NCI-H1417 (cell line): ENCODE data around the gene NDUFS6.
A peak's percentile ranks its signal among the peaks of the same experiment; 100 is the strongest.

ENCODE experiments used
- DNase-seq, 3 experiments: peaks; one replicate each; lab custom pipeline; 2025; lab: John Stamatoyannopoulos, UW

The NDUFS6 gene

DNA sequence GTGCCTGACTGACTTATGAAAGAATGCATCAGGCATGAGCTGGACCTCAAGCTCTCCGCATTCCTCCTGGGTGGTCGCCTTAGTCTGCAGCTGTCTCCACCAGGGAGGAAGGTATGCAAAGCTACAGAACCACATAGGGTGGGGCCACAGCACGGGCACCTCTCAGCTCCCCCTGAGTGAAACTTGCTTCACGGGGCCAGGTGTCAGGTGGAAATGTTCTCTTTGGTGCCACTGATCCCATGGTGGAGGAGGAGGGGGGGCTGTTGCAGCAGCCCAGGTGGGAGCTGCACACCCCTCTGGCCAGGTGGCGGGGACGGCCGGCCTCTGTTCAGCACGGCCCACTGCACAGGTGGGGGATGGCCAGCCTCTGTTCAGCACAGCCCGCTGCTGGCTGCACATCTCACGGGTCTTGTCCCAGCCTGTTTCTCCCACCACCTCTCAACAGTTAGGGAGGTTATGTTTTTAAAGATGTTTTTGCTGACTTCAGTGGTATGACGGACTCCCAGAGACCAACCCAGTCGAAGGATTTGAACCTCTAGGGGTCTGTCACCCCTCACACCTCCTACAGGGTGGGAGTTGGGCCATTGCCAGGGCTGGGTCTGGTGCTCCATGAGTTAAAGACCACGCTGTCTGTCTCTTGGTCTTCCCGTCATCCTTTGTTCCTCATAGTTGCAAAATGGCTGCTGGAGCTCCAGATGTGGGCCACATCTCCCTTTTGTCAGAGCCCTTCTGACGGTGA lies 35.9 kb upstream of the NDUFS6 start:
- no peak for DNase-seq

DNA sequence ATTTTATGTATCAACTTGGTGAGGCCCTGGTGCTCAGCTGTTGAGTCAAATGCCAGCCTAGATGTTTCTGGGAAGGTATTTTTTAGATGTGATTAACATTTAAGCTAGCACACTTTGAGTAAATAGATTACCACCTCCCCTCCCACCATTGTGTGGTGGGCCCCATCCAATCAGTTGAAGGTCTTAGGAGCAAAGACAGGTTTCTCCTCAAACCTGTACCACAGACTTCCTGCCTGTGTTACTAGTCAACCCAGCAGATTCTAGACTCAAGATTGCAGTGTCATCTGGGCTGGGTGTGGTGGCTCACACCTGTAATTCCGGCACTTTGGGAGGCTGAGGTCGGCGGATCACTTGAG lies 35.3 kb upstream of the NDUFS6 start:
- no peak for DNase-seq

DNA sequence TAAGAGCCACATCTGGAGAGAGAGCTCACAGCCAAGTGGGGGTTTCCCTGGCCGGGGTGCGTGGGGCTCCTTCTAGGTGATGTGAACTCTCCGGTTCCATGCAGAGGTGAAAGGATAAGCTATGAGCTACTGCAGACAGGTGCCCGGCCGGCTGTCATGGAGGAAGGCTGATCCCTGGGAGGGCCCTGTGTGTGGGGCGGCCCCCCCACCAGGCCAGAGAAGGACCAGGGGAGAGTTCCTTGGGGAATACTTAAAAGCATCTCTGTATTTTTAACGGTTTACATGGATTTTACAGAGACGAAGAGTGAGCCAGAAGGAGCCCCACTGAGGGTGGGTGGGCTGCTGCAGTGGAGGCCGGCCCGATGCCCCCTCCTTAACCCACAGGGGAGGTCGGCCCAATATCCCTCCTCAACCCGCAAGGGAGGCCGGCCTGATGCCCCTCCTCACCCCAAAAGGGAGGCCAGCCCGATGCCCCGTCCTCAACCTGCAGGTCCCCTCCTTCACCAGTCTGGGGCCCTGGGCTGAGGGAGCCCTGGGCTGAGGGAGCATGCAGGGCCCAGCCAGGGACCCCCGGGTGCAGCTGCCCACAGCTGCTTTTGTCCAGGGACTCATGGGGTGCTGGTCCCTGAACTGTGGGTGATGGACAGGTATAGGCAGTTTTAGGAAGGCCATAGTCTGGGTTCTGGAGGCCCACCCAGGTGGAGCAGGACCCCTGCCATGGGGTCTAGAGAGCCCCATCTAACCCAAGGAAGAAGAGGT lies 33.5 kb upstream of the NDUFS6 start:
- DNase-seq: no peak

DNA sequence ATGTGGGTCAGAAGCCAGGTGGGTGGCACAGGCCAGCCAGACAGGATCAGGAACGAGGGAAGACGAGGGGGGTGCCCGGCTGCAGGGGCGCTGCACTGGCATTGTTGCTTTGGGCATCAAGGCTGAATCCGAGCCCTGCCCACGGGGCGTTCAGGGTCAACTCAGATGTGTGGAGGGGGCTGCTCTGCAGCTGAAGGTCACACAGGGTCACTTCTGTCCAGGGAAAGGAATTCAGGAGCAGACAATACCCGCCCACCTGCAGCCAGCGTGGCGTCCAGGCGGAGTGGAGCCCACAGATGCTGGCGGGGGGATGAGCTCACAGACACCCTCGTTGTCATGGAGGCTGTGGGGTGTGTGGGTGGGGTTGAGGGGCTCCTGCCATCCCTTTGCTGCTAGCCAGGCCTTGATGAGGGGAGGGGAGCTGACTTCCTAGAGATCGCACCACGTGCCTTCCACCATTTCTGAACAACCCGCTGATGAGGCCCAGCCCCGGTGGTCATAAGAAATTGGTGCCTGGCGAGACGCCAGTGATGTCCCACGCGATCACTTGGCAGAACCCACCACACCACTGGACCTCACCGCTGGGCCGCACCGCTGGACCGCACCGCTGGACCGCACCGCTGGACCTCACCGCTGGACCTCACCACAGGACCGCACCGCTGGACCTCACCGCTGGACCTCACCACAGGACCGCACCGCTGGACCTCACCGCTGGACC lies 32.8 kb upstream of the NDUFS6 start:
- no peak for DNase-seq

DNA sequence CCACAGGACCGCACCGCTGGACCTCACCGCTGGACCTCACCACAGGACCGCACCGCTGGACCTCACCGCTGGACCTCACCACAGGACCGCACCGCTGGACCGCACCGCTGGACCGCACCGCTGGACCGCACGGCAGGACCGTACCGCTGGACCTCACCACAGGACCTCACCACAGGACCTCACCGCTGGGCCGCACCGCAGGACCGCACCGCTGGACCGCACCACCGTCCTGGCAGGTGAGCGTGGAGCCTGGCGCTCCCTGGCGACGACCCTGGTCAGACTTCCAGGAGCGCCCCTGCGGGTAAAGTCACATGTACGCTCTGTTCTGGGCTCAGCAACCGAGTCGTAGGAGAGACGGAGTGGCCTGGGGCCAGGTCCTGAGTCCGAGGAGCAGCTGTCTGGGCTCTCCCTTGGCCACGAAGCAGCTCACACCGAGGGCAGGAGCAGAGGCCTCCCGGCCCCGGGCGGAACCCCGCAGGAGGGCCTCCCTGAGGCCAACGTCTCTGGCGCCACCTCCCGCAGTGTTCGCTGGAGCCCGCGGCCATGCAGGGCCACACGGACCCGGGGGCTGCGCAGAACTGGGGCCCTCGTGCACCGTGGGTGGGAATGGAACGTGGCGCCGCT lies 32.1 kb upstream of the NDUFS6 start:
- DNase-seq: no peak

DNA sequence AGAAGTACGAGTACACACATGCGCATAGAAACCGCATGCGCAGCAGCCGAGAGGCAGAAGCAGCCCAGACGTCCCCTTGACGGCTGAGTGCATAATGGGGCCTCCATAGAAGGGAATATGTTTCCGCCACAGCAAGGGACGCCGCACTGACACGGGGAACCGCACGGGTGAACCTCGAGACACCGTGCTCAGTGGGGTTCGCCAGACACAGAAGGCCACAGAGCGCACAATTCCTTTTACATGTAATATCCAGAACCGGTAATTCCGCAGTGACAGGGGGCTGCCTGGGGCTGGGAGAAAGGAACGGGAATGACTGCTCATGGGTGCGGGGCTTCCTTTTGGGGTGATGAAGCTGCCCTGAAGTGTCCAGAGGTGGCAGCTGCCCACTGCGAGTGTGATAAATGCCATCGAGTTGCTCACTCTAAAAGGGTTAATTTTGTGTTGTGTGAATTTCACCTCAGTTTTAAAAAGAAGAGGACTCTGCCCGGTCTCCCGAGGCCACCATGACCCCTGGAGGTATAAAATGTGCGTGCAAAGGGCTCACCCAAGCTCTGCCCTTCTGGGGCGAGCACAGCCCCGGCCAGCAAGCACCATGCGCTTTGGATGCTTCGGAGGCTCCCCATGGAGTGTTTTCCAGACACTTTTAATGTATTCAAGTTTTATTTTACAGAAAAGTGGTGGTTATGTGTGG lies 31.3 kb upstream of the NDUFS6 start:
- no peak for DNase-seq

DNA sequence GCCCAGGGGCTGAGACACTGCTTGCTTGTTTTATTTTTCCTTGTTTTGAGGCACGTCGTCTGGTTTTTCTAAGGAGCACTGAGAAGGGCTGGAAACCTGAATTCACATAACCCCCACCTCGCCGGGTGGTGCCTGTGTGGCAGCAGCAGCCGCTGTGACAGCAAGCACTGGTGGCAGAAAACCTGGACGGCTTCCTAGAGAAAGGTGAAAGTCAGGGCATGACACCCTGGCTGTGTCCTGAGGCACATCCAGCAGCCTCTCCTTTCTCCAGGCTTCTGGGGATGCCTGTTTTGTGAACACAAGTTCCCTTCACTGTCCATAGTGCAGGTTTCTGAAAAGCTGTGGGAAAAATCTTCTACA lies 30.8 kb upstream of the NDUFS6 start:
- no peak for DNase-seq

DNA sequence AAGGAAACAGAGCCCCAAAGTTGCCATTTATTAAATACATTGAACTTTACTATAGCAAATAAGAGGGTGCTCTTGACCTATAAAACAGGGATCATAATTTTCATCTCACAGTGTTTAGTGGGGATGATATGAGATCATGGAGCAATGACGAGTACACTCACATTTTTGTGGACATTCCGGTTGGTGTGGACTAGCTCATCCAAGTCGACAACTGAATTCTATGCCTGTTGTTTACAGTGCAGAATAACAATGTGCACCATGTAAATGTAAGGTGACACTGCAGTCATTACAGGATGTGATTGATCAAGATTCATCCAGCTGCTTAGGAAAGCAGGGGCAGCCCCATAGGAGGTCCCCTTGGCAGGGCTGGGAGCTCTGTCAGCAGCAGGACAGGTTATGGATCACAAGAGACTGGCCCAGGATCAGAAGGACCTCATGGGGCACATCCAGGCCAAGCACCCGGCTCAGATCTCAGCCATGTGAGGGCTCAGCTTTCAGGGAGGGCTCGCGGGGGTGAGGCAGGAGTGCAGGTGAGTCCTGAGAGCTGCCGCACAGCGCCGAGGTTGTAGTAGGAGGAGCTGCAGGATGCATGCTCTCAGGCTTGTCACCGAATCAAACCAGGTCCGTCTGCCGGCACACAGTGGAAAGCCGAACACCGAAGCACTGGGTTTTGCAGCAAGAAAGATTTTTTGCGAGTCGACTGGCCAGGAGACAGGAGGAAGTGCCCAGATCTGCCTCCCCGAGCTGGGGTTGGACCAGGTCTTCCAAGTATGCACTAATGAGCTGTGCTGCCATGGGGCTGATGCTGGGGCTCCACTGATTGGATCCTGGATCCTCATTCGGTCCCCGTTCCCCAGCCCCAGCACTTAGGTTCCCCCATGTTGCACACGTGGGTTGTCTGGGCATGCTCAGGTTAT lies 29.8 kb upstream of the NDUFS6 start:
- peak in 1 of 3 experiments; percentile 62 for DNase-seq

DNA sequence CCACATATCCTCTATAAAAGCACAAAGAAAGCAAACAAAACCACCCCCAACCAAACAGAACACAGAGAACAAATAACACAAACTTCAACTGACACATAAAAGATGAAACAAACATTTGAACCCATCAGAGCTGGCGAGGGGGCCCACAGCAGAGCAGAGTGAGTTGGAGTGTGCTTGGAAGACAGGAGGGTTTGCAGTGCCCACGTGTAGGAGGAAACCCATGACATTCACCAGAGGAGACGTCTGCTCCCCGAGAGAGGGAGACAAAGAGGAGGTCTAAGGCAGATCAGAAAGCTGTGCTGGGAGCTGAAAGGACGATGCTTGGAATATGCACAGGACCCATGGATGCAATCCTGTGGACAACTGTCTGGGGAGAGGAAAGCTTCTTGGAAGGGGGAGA lies 28.6 kb upstream of the NDUFS6 start:
- peak in 2 of 3 experiments; percentile 26 to 62 for DNase-seq

DNA sequence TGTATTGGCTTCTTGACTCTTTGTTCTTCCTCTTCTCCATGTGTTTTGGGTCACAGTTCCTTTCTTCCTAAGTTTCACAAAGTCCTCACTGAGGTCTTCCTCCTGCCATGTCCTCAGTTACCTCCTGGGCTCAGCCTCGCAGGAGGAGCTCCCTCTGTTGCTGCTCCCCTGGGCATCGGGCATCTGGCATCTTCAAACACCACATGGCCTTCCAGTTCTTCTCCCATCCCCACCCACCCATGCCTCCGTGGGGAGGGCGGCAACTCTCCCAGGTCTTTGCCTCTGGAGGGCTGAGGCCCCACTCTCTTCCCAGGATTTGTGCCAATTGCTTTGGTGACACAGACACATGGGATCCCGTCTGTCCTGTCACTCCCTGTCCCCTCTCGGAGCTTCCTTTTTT lies 24.4 kb upstream of the NDUFS6 start:
- no peak for DNase-seq

DNA sequence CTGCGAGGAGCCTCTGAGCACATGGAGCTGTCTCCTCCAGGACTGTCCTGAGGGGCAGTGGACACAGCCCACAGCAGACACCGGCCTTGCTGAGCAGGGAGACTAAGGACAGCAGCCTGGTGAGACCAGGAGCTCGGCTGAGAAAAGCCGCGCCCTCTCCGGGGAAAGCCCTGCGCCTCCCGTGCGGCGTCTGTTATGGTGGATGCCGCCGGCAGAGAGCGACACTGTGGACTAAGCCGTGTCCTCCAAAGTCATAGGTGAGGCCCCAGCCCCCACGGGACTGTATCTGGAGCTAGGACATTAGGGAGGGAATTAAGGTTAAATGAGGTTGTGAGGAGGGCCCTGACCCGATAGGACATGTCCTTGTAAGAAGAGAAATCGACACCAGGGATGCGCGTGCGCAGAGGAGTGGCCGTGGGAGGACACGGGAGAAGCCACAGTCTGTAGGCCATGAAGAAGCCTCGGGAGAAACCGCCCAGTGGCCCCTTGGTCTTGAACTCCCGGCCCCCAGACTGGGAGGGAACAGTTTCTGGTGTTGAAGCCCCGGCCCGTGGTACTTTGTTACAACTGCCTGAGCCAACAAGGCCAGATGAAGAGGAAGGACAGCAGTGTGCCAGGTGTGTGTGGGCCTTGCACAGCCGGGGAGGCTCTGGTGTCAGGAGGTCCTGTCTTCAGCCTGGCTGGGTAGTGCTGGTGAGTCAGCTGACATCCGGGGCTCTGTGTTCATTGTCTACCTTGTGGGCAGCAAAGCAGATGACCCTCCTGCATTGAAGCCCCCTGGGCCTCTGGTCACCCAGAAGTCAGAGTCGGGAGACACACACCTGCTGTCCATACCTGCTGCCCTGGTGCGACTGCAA lies 23.7 kb upstream of the NDUFS6 start:
- DNase-seq: no peak

DNA sequence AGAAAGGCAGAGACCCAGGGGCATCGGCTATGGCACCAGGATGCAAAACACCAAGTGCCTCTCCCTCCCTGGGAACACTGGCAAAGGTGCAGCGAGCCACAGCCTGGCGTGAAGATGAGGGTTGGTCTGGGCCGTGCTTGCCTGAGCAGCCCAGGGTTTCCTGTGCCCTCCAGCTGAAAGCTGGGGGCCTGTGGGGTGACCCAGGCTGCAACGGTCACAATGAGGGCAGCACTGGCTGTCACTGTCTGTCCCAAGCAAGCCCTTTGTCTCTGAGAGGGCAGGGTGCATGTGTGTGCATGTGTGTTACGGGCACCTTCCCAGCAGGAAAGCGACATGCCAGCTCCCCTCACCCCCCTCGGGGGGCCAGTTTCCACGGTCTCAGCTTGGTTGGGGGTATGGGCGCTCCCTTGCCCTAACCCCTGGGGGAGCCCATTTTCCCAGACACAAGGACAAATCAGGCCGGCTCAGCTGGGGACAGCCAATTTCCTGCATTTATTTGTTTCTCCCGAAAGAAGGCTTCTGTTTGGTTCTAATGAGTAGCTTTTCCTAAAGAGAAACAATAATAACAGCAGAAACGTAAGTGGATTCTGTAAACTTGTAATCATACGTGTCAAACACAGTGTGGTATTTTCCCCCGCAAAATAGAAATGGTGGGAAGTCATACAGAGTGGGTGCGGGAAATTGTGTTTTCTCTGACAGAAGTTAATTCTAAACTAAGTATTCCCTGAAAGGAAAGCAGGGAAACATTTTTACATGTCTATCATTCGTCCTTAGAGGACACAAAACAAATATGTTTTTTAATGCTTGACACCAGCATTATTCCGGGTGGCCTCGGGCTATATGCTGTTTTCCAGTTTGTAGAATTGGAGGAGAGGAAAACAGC lies 22.8 kb upstream of the NDUFS6 start:
- peak in 1 of 3 experiments; percentile 54 for DNase-seq

DNA sequence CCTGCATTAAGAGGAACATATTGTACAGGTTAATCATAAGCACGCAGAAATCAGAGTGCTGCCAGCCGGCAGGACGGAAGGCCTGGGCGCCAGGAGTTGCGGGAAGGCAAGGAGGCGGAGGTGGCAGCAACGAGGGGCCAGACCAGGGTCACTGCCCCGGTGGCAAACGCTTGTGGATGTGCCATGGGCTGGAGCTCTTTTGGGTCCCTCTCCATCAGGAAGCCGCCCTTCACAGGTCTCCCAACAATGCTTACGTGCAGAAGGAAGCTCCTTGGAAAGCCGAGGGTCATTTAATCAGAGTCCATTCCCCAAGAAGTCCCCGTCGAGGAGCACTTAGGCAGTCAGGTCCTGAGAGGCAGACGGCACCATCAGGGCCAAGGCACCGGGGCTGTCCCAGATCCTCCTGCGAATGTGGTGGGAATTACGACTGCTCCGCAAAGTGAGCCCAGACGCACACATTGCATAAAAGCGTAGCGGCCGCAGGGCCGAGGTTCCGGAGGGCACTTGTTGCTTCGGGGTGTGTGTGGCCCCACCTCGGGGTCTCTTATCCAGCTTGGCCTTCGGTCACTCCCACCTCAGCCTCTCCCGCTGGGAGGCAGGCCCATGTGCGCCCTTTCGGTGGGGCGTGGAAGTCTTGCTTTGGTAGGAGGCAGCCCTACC lies 22.1 kb upstream of the NDUFS6 start:
- DNase-seq: no peak

DNA sequence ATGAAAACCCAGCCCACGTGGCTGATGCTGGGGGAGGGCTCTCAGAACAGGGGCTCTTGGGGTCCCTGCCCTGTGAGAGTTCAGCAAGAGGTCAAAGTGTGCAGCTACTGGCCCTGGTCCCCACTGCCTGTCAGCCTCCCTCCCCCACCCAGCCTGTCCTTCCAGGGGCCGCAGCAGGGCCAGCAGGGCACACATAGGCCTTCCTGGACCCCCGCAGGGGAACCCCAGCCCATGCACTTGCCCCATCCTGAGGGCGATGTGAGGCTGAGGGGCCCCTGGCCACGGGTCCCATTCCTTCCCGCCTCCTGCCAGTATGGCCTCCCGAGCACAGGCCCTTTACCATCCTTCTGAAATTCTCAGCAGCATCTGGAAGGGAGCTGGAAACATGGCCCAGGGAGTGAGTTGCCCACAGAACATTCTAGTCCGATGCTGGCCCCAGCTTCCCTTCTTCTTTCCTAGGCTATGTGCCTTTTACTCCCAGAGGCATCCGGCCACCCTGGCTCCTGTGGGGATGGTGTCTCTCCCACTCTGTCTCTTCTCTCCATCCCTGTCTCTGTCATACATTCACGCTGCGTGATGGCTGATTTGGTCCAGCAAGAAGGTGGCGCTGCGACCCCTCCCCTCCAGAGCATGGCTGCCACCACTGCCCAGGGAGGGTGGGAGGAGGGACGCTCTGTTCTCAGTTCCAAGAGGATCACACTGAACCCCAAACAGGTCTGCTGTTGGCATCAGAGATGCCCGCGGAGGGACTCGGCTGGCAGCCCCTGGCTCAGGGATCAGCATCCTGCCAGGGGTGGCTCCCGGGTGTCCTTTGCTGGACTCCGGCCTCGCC lies 21.2 kb upstream of the NDUFS6 start:
- no peak for DNase-seq

DNA sequence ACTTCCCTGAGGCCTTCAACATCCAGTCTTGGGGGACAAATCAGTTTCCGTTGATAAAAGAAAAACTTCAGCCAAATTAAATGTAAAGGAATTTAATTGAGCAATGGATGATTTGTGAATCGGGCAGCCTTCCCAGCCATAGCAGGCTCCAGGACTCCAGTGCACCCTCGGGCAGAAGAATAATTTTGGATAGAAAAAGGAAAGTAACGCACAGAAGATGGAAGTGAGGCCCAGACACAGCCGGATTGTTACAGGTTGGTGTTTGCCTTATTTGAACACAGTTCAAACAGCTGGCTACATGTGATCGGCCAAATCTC lies 20.6 kb upstream of the NDUFS6 start:
- DNase-seq: no peak

DNA sequence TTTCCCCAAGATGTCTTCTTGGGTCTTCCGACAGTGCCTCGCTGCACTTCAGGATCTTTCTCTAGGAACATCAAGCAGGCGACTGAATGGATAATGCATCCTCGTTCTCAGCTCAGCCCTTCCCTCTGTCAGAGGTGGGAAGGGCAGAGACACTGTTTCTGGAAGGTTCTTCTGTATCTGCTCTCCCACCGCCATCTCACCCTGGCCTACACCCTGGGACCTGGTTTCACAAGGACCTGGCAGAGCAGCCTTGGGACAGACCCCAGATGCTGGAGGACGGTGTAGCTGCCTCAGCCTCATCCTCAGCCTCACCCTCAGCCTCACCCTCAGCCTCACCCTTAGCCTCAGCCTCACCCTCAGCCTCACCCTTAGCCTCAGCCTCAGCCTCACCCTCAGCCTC lies 20.1 kb upstream of the NDUFS6 start:
- no peak for DNase-seq

DNA sequence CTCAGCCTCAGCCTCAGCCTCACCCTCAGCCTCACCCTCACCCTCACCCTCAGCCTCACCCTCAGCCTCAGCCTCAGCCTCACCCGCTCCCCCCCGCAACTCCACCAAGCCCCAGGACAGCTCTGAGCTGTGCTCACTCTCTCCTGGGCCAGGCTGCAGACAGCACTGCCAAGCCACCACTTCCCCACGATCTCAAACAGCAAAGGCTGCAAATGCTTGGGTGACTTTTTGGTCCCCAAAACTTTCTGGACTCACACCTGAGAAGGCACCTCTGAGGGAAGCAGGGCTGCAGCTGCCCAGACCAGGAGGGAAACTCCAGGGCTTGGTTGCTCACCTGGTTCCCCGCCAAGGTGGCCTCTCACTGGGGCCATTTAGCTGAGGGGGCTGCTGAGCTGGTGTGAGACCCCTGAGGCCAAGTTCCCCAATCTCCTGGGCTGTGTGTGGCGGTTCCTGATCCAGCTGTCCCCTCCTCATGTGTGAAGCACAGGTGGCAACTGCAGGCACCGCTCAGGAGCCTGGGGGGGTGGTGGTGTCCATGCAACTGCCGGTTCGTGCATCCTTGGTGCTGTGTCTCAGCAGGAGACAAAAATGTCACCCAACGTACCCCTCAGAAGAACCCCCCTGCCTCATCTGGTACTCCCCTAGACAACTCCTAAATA lies 19.4 kb upstream of the NDUFS6 start:
- no peak for DNase-seq
